Measurements from ENCODE around the gene CARHSP1. TPM values are rescaled to one million over a fixed set of nuclear protein-coding genes. Genes with fewer than 3 reads are reported as not detected.
"Not testable (repeated sequence)": the region's sequence is repeated elsewhere in the genome, so short reads cannot be mapped to it uniquely, and the experiment has no call there.

CARHSP1 gene
- total RNA-seq, 1 donor from 2014 or later, result 90.8 TPM

DNA sequence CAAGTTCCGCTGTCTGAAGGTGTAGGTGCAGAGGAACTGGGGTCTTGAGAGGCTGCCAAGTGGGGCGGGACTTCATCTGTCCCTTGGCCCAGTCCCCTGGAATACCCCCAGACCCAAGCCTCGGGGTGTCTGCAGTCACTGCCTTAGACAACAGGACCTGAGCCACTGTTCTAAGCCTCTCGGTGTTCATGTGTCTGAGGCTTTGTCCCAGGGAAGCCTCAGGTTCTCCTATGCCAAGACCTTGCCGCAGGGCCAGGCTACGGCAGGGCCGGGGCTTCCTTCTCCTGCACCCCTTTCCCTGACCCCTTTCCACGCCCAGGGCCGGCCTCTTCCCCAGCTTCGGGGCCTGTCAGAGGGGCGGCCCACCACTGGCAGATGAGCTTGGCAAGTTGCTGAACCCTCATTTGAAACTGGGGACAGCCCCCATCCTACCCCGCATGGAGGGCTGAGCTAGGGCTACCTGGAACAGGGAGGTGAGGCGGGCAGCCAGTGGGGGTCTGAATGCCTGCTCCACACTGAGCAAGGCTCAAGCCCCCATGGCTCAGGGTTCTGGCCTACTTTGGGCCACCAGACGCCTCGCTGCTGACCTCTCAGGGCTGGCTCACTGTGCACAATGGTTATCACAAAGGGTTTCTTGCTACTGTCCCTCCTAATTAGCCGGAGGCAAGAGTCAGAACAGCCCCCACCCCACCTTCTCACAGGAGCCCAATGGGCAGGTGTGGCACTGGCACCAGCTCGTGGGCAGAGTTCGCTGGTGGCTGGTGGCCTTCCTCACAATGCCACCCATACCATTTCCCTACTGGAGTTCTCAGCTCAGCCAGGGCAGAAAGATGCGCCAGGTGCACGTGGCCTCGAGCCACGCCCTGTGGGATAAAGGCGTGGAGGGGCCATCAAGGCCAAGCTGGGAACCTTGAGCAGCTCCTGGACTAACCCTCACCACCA is 20.4 kb upstream of the CARHSP1 start:
- H3K4me3 Mint-ChIP-seq (ENCODE audit: low read depth), result no peak overlapping the region
- no peaks in the 10 kb centered on the region for H3K27me3 Mint-ChIP-seq (ENCODE audit: low read depth)
- H3K27ac Mint-ChIP-seq, result no peak overlapping the region
- intact Hi-C loops (cut with micrococcal nuclease), result no loop called here
- no peaks in the 10 kb centered on the region for H3K9me3 Mint-ChIP-seq
- no peak for DNase-seq (ENCODE audit: low spot score)
- H3K4me1 Mint-ChIP-seq (ENCODE audit: low read depth), result no peaks in the 10 kb centered on the region
- H3K36me3 Mint-ChIP-seq (ENCODE audit: low read depth), result peaks cover 46% of the 10 kb centered on the region

DNA sequence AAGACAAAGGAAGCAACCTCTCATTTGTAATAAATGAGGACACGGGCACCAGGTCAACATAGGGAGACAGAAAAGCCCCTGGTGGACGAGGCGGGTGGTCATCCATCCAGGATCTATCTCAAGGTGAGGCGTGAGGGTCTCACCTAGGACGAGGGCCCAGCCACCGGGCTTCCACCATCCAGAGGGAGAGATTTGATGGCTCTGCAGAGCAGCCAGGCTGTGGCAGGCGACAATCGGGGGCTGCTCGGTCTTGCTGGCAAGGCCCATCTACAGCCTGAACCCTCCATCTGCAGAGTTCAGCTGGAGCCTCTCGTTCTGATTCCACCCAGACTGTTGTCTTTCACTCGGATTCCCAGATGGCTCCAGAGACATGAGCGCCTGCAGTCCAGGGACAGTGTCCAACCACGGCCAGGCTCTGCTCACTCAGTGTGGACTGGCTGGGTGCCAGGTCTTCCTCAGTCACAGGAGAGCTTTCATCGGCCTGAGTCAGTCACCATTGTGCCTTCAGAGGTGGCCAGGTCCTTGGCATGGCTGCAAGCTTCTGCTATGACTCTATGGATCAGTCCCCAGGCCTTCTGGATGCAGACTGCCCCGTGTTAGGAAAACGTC is 19.2 kb upstream of the CARHSP1 start:
- no peaks in the 10 kb centered on the region for H3K27me3 Mint-ChIP-seq (ENCODE audit: low read depth)
- H3K36me3 Mint-ChIP-seq (ENCODE audit: low read depth), result peaks cover 34% of the 10 kb centered on the region
- DNase-seq (ENCODE audit: low spot score), result no peak
- intact Hi-C loops (cut with micrococcal nuclease), result no loop called here
- no peaks in the 10 kb centered on the region for H3K4me1 Mint-ChIP-seq (ENCODE audit: low read depth)
- H3K27ac Mint-ChIP-seq, result no peak overlapping the region
- no peak overlapping the region for H3K4me3 Mint-ChIP-seq (ENCODE audit: low read depth)
- no peaks in the 10 kb centered on the region for H3K9me3 Mint-ChIP-seq

DNA sequence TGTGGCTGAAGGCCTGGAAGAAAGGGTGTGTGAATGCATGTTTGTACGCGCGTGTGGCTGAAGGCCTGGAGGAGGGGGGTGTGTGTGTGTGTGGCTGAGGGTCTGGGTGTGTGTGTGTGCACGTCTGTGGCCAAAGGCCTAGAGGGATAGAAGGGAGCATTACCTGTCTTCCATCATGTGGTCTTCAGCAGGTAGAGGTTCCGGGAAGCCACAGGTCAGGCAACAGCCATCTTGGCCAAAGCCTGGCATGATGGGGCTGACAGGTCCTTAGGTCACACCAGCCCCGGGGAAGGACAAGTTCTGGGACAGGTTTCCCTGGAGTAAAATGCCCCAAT is 18.6 kb upstream of the CARHSP1 start:
- H3K4me3 Mint-ChIP-seq (ENCODE audit: low read depth), result no peak overlapping the region
- DNase-seq (ENCODE audit: low spot score), result no peak
- H3K27ac Mint-ChIP-seq, result no peak overlapping the region

DNA sequence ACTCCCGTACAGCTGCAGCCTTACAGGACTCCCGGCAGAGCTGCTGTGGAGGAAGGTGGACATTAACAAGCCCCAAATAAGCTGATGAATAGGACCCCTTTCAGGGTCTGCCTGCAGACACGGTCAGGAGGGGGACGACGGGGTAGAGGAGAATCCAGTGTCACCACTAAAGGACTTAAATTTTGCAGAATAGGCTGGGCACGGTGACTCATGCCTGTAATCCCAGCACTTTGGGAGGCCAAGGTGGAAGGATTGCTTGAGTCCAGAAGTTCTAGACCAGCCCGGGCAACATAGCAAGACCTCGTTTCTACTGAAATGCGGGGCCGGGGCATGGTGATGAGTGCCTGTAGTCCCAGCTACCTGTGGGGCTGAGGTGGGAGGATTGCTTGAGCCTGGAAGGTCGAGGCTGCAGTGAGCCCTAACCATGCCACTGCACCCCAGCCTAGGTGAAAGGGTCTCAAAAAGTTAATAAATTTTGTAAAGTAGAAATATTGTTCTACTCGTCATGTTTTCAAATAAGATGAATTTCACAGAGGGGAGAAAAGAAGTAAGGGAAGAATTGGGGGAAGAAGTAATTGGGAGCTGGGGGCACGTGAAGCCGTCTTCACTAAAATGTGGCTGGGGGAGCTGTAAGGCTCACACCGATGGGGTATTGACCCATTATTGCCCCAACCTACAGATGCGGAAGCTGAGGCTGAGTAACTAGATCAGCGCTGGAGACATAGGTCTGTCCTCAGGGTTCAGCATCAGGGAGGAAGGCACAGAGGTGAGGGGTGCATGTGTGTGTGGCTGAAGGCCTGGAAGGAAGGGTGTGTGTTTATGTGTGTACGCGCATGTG is 18.0 kb upstream of the CARHSP1 start:
- DNase-seq (ENCODE audit: low spot score), result no peak
- intact Hi-C loops (cut with micrococcal nuclease), result no loop called here
- no peaks in the 10 kb centered on the region for H3K9me3 Mint-ChIP-seq
- H3K27ac Mint-ChIP-seq, result no peak overlapping the region
- no peaks in the 10 kb centered on the region for H3K27me3 Mint-ChIP-seq (ENCODE audit: low read depth)
- H3K4me3 Mint-ChIP-seq (ENCODE audit: low read depth), result no peak overlapping the region
- no peaks in the 10 kb centered on the region for H3K4me1 Mint-ChIP-seq (ENCODE audit: low read depth)
- peaks cover 22% of the 10 kb centered on the region for H3K36me3 Mint-ChIP-seq (ENCODE audit: low read depth)

More for the DNA sequence above, 18.6 kb upstream of the CARHSP1 start:
- Mint-ChIP-seq H3K27me3 (ENCODE audit: low read depth) (no peaks in the 10 kb centered on the region), H3K4me1 (ENCODE audit: low read depth) (no peaks in the 10 kb centered on the region), H3K36me3 (ENCODE audit: low read depth) (peaks cover 28% of the 10 kb centered on the region), H3K9me3 (no peaks in the 10 kb centered on the region)
- intact Hi-C loops (cut with micrococcal nuclease), result no loop called here

DNA sequence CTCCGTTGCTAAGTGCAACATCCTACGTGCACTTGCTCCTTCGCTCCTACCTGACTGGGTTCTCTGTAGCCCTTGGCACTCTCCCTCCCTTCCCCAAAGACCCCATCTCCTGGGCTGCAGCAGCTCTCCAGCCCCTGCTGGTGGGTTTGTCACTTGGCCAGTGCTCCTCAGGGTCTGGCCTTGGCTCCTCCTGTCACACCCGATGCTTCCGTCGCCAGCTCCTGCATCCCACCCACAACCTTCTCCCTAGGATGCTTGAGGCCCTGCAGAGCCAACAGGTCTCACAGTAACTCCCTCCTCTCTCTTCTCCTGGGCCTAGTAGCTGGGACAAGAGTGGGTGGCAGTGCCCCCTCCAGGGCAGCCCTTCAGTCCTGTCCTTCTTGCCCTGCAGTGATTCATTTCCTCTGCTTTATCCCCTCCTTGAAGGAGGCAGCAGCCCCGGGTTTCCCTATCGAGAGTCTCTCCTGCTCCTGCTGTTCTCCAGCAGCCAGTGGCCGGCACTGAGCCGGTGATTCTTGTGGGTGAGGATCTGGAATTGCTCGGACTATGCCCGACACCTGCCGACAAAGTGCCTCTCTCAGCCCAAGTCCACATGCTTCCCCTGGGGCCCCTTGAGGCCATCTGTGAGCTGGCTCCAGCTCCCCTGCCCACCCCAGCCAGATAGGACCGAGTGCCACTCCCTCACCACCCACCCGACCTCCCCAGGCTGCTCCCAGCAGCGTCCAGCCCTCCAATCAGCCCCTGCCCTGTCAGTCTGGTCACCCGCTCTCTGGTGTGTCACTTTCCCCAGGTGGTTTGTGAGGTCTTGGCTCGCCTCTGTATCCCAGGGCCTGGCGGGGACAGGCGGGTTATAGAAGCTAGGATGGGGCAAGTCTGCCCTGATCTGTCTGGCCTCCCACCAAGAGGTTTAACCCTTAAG is 17.1 kb upstream of the CARHSP1 start:
- Mint-ChIP-seq H3K36me3 (ENCODE audit: low read depth) (peaks cover 14% of the 10 kb centered on the region), H3K27me3 (ENCODE audit: low read depth) (no peaks in the 10 kb centered on the region), H3K9me3 (no peaks in the 10 kb centered on the region), H3K4me3 (ENCODE audit: low read depth) (no peak overlapping the region), H3K27ac (no peak overlapping the region), H3K4me1 (ENCODE audit: low read depth) (no peaks in the 10 kb centered on the region)
- intact Hi-C loops (cut with micrococcal nuclease), result no loop called here
- no peak for DNase-seq (ENCODE audit: low spot score)

DNA sequence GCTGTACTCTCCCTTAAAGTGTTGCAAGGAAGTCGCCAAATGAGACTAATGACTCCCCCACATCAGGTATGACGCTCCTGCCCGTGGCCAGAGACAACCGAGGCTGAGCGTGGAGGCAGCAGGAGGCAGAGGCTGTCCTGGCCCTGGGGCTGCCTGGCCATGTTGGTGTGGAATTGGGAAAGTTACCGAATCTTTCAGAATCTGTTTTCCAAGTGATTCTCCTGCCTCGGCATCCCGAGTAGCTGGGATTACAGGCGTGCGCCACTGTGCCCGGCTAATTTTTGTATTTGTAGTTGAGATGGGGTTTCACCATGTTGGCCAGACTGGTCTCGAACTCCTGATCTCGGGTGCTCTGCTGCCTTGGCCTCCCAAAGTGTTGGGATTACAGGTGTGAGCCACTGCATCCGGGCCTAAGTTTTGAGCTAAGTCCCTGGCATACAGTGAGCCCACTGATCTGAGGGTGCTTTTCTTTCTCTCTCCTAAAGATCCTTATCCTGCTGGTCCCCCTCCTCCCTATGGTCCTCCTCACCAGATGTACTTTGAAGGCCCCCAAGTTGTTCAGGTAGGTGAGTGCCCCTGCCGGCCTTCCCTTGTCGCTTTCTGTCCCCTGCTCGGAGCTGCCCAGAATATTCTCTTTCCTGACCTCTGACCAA is 14.0 kb upstream of the CARHSP1 start:
- Mint-ChIP-seq H3K27me3 (ENCODE audit: low read depth) (no peaks in the 10 kb centered on the region), H3K27ac (no peak overlapping the region), H3K36me3 (ENCODE audit: low read depth) (peaks cover 4% of the 10 kb centered on the region), H3K4me3 (ENCODE audit: low read depth) (no peak overlapping the region), H3K9me3 (no peaks in the 10 kb centered on the region), H3K4me1 (ENCODE audit: low read depth) (peaks cover 3% of the 10 kb centered on the region)
- no peak for DNase-seq (ENCODE audit: low spot score)
- intact Hi-C loops (cut with micrococcal nuclease), result no loop called here

DNA sequence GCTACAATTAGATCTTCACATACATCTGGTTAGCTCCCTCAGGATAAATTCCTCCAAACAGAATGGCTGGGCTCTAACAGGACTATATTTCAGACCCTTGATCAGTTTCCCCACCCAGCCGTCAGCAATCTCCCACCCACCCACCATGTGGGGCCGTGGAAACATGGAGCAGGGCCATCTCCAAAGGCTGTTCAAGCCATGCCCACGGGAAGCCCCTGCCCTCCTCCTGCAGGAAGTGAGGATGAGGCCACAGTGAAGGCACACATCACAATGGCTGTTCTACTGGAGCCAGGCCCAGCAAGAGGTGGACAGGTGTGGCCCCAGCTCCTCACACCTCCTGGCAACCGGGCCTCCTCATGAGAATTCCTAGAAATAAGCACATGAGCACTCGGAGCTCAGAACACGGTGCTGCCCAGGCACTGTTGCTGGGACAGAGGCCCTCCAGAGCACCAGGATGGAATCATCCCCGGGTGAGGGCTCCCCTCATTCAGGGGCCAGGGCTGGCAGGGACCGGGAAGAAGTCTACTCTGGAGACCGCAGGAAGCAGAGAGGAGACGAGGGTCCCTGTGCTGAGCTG is 13.3 kb upstream of the CARHSP1 start, which contains the start of gene LITAFD:
LITAFD (plus strand) TSS at position 311 of the 577 bp plus-strand sequence. CDS start 2,005 bp downstream, outside the sequence.
- Mint-ChIP-seq H3K4me3 (ENCODE audit: low read depth) (no peak within 1 kb of the TSS), H3K27ac (no peak within 1 kb of the TSS)

DNA sequence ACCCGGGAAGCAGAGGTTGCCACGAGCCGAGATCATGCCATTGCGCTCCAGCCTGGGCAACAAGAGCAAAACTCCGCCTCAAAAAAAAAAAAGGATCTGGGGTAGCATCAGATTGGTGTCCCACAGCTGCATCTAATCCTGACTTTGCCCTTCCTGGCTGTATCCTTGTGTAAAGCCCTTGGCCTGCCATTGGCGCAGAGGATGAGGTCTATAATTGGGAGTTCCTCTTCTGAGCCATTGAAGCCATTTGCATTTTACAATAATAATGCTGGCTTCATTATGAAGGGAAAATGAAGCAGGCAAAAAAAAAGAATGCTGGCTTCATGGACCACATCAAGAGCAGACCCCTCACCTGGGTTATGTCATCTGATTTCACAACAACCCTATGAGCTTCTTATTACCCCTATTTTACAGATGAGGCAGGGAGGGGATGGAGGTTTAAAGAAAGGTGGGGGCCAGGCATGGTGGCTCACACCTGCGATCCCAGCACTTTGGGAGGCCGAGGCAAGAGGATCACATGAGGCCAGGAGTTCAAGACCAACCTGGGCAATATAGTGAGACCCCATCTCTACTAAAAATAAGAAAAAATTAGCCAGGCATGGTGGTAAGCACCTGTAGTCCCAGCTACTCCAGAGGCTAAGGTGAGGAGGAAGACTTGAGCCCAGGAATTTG is 12.2 kb upstream of the CARHSP1 start:
- DNase-seq (ENCODE audit: low spot score), result no peak
- no peak overlapping the region for H3K27ac Mint-ChIP-seq

More for the DNA sequence above, 13.3 kb upstream of the CARHSP1 start, which contains the start of gene LITAFD:
- no peak for DNase-seq (ENCODE audit: low spot score)
- intact Hi-C loops (cut with micrococcal nuclease), result no loop called here
- Mint-ChIP-seq H3K27me3 (ENCODE audit: low read depth) (no peaks in the 10 kb centered on the region), H3K9me3 (no peaks in the 10 kb centered on the region), H3K4me1 (ENCODE audit: low read depth) (peaks cover 3% of the 10 kb centered on the region), H3K36me3 (ENCODE audit: low read depth) (peaks cover under 1% of the 10 kb centered on the region)

DNA sequence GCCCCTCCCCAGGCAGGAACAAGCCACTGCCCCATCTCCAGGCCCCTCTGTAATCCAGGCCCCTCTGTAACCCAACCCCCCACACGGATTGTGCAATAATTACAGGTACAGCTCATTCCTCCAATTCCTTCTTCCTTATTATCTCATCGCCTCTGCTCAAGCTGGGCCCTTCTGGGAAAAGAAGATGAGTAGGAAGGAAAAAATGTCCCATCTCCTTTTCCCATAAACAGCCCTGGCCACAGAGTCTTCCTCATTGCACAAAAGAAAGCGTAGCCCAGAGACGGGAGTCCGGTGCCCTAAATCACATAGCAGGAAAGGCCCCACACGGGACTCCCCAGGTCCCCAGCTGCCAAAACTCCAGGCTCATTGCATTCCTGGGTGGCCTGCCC is 9.7 kb upstream of the CARHSP1 start:
- Mint-ChIP-seq H3K27ac (no peak overlapping the region), H3K9me3 (no peaks in the 10 kb centered on the region), H3K4me3 (ENCODE audit: low read depth) (no peak overlapping the region), H3K4me1 (ENCODE audit: low read depth) (peaks cover 8% of the 10 kb centered on the region), H3K27me3 (ENCODE audit: low read depth) (no peaks in the 10 kb centered on the region), H3K36me3 (ENCODE audit: low read depth) (no peaks in the 10 kb centered on the region)
- DNase-seq (ENCODE audit: low spot score), result no peak
- intact Hi-C loops (cut with micrococcal nuclease), result no loop called here

More for the DNA sequence above, 12.2 kb upstream of the CARHSP1 start:
- no peaks in the 10 kb centered on the region for H3K36me3 Mint-ChIP-seq (ENCODE audit: low read depth)
- H3K4me3 Mint-ChIP-seq (ENCODE audit: low read depth), result no peak overlapping the region
- peaks cover 3% of the 10 kb centered on the region for H3K4me1 Mint-ChIP-seq (ENCODE audit: low read depth)
- H3K9me3 Mint-ChIP-seq, result no peaks in the 10 kb centered on the region
- intact Hi-C loops (cut with micrococcal nuclease), result loop anchor here (1.0 to 2.0 kb wide), 3 partner anchors 10 to 314 kb away; no protein-coding TSS in a partner anchor
- no peaks in the 10 kb centered on the region for H3K27me3 Mint-ChIP-seq (ENCODE audit: low read depth)

DNA sequence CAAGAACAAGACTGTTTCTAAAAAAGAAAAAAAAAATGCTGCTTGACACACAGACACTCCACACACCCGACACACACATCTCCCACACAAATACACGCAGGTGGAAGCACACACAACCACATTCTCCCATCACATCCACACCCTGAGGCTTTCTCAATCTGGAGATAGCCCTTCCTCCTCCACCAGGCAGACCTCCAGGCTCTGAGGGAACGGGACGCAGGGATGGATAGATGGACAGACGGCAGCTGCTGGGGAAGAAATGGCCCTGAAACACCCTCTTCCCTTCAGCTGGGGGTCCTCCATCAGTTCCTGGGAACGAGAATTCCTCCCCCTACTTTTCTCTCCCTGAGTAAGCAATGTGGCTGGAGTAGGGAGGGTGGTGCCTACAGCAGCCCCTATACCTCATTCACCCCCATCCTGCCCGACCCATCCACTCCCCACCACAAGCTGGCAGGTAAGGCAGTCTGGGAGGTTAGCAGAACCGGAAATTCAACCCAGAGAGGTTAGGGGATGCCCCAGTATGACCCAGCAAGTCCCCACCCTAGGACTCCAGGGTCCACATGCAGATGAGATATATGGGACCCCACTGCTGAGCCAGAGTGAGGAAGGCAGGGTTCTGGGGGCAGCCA is 9.2 kb upstream of the CARHSP1 start:
- Mint-ChIP-seq H3K27ac (no peak overlapping the region), H3K27me3 (ENCODE audit: low read depth) (no peaks in the 10 kb centered on the region), H3K36me3 (ENCODE audit: low read depth) (no peaks in the 10 kb centered on the region), H3K9me3 (no peaks in the 10 kb centered on the region), H3K4me1 (ENCODE audit: low read depth) (peaks cover 8% of the 10 kb centered on the region), H3K4me3 (ENCODE audit: low read depth) (no peak overlapping the region)
- intact Hi-C loops (cut with micrococcal nuclease), result no loop called here
- no peak for DNase-seq (ENCODE audit: low spot score)

DNA sequence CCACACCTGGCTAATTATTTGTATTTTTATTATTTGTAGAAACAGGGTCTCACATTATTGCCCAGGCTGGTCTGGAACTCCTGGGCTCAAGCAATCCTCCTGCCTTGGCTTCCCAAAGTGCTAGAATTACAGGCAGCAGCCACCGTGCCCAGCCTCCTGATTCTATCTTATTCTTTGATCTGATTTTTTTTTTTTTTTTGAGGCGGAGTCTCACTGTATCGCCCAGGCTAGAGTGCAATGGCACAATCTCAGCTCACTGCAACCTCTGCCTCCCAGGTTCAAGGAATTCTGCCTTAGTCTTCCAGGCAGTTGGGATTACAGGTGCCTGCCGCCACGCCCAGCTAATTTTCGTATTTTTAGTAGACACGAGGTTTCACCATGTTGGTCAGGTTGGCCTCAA is 6.5 kb upstream of the CARHSP1 start:
- H3K9me3 Mint-ChIP-seq; DNase-seq (ENCODE audit: low spot score); H3K27ac Mint-ChIP-seq; intact Hi-C loops (cut with micrococcal nuclease); H3K4me3 Mint-ChIP-seq (ENCODE audit: low read depth); H3K36me3 Mint-ChIP-seq (ENCODE audit: low read depth); H3K27me3 Mint-ChIP-seq (ENCODE audit: low read depth): not testable (repeated sequence)
- peaks cover 19% of the 10 kb centered on the region for H3K4me1 Mint-ChIP-seq (ENCODE audit: low read depth)

Data from activated T-helper 2 cell treated with anti-CD3 and anti-CD28 coated beads, Interferon-gamma antibody, Interleukin-2, Interleukin-4, amounts not matched to agents 10 μg/mL and 5 μg/mL and 100 μg/mL, durations not matched to agents 14 hours and 24 hours and 36 hours (primary cell).